ENCODE measurements around the gene FAM153A. TPM values are rescaled to one million over a fixed set of nuclear protein-coding genes. Genes with fewer than 3 reads are reported as not detected.
"Not testable (repeated sequence)": the region's sequence is repeated elsewhere in the genome, so short reads cannot be mapped to it uniquely, and the experiment has no call there.

The FAM153A gene
- total RNA-seq, 2 experiments from 2014 or later: 1.5 to 4.7 TPM

- H3K4me2 ChIP-seq (ENCODE audit: low read length); H4K20me1 ChIP-seq (ENCODE audit: insufficient read depth, low read length); H3K9me3 ChIP-seq (ENCODE audit: low read length); POLR2A ChIA-PET; H3K4me3 ChIP-seq (ENCODE audit: low read depth, low read length, poor library complexity, severe bottlenecking); H3K4me1 ChIP-seq (ENCODE audit: insufficient read depth, low read length, poor library complexity, severe bottlenecking); H2AFZ ChIP-seq (ENCODE audit: low read length); H3K36me3 ChIP-seq (ENCODE audit: insufficient read depth, low read length); BruUV-seq (replicated peaks); intact Hi-C loops (cut with micrococcal nuclease; ENCODE audit: unreplicated experiment); H3K27ac ChIP-seq (ENCODE audit: low read depth, low read length, poor library complexity, severe bottlenecking); H3K79me2 ChIP-seq (ENCODE audit: insufficient read depth, low read depth, low read length); H3K9me2 ChIP-seq (ENCODE audit: insufficient read depth, low read length); CTCF ChIA-PET (ENCODE audit: unreplicated experiment); DNase-seq (ENCODE audit: low spot score): not testable (repeated sequence)
Measured at GRCh38 chr5:177812814-177813425, 30.2 kb upstream of the FAM153A start.

- H3K36me3 ChIP-seq (ENCODE audit: insufficient read depth, low read length); POLR2A ChIA-PET; DNase-seq (ENCODE audit: low spot score); H3K79me2 ChIP-seq (ENCODE audit: insufficient read depth, low read depth, low read length); H2AFZ ChIP-seq (ENCODE audit: low read length); H3K9me3 ChIP-seq (ENCODE audit: low read length); H4K20me1 ChIP-seq (ENCODE audit: insufficient read depth, low read length); BruUV-seq (replicated peaks); H3K4me2 ChIP-seq (ENCODE audit: low read length); CTCF ChIA-PET (ENCODE audit: unreplicated experiment); H3K9me2 ChIP-seq (ENCODE audit: insufficient read depth, low read length); intact Hi-C loops (cut with micrococcal nuclease; ENCODE audit: unreplicated experiment); H3K4me3 ChIP-seq (ENCODE audit: low read depth, low read length, poor library complexity, severe bottlenecking); H3K4me1 ChIP-seq (ENCODE audit: insufficient read depth, low read length, poor library complexity, severe bottlenecking); H3K27ac ChIP-seq (ENCODE audit: low read depth, low read length, poor library complexity, severe bottlenecking): not testable (repeated sequence)
Measured at GRCh38 chr5:177812160-177812743, 29.6 kb upstream of the FAM153A start.

- H3K9me2 ChIP-seq (ENCODE audit: insufficient read depth, low read length); H3K9me3 ChIP-seq (ENCODE audit: low read length); H2AFZ ChIP-seq (ENCODE audit: low read length); H3K36me3 ChIP-seq (ENCODE audit: insufficient read depth, low read length); H3K27ac ChIP-seq (ENCODE audit: low read depth, low read length, poor library complexity, severe bottlenecking); BruUV-seq (replicated peaks); H3K4me2 ChIP-seq (ENCODE audit: low read length); H3K79me2 ChIP-seq (ENCODE audit: insufficient read depth, low read depth, low read length); H3K4me3 ChIP-seq (ENCODE audit: low read depth, low read length, poor library complexity, severe bottlenecking); H3K4me1 ChIP-seq (ENCODE audit: insufficient read depth, low read length, poor library complexity, severe bottlenecking); intact Hi-C loops (cut with micrococcal nuclease; ENCODE audit: unreplicated experiment); POLR2A ChIA-PET; CTCF ChIA-PET (ENCODE audit: unreplicated experiment); H4K20me1 ChIP-seq (ENCODE audit: insufficient read depth, low read length); DNase-seq (ENCODE audit: low spot score): not testable (repeated sequence)
Measured at GRCh38 chr5:177809209-177809913, 26.7 kb upstream of the FAM153A start.

GRCh38 chr5:177808420-177808819 is 25.7 kb upstream of the FAM153A start:
- H3K9me2 ChIP-seq (ENCODE audit: insufficient read depth, low read length); H3K9me3 ChIP-seq (ENCODE audit: low read length); H3K4me2 ChIP-seq (ENCODE audit: low read length); DNase-seq (ENCODE audit: low spot score); H4K20me1 ChIP-seq (ENCODE audit: insufficient read depth, low read length); H3K79me2 ChIP-seq (ENCODE audit: insufficient read depth, low read depth, low read length); H3K4me1 ChIP-seq (ENCODE audit: insufficient read depth, low read length, poor library complexity, severe bottlenecking); H3K36me3 ChIP-seq (ENCODE audit: insufficient read depth, low read length); H2AFZ ChIP-seq (ENCODE audit: low read length); H3K27ac ChIP-seq (ENCODE audit: low read depth, low read length, poor library complexity, severe bottlenecking); CTCF ChIA-PET (ENCODE audit: unreplicated experiment); intact Hi-C loops (cut with micrococcal nuclease; ENCODE audit: unreplicated experiment); POLR2A ChIA-PET; H3K4me3 ChIP-seq (ENCODE audit: low read depth, low read length, poor library complexity, severe bottlenecking); BruUV-seq (replicated peaks): not testable (repeated sequence)

- POLR2A ChIA-PET; H3K4me1 ChIP-seq (ENCODE audit: insufficient read depth, low read length, poor library complexity, severe bottlenecking); intact Hi-C loops (cut with micrococcal nuclease; ENCODE audit: unreplicated experiment); H3K4me3 ChIP-seq (ENCODE audit: low read depth, low read length, poor library complexity, severe bottlenecking); H3K27ac ChIP-seq (ENCODE audit: low read depth, low read length, poor library complexity, severe bottlenecking); H3K9me3 ChIP-seq (ENCODE audit: low read length); BruUV-seq (replicated peaks); H3K79me2 ChIP-seq (ENCODE audit: insufficient read depth, low read depth, low read length); DNase-seq (ENCODE audit: low spot score); H3K9me2 ChIP-seq (ENCODE audit: insufficient read depth, low read length); CTCF ChIA-PET (ENCODE audit: unreplicated experiment); H3K4me2 ChIP-seq (ENCODE audit: low read length); H3K36me3 ChIP-seq (ENCODE audit: insufficient read depth, low read length); H4K20me1 ChIP-seq (ENCODE audit: insufficient read depth, low read length); H2AFZ ChIP-seq (ENCODE audit: low read length): not testable (repeated sequence)
Measured at GRCh38 chr5:177807265-177807664, 24.6 kb upstream of the FAM153A start.

GRCh38 chr5:177801427-177801826 is 18.7 kb upstream of the FAM153A start:
- H3K36me3 ChIP-seq (ENCODE audit: insufficient read depth, low read length); H3K27ac ChIP-seq (ENCODE audit: low read depth, low read length, poor library complexity, severe bottlenecking); DNase-seq (ENCODE audit: low spot score); H4K20me1 ChIP-seq (ENCODE audit: insufficient read depth, low read length); H3K9me2 ChIP-seq (ENCODE audit: insufficient read depth, low read length); intact Hi-C loops (cut with micrococcal nuclease; ENCODE audit: unreplicated experiment); CTCF ChIA-PET (ENCODE audit: unreplicated experiment); H3K79me2 ChIP-seq (ENCODE audit: insufficient read depth, low read depth, low read length); H3K9me3 ChIP-seq (ENCODE audit: low read length); H3K4me3 ChIP-seq (ENCODE audit: low read depth, low read length, poor library complexity, severe bottlenecking); BruUV-seq (replicated peaks); H3K4me1 ChIP-seq (ENCODE audit: insufficient read depth, low read length, poor library complexity, severe bottlenecking); H2AFZ ChIP-seq (ENCODE audit: low read length); POLR2A ChIA-PET; H3K4me2 ChIP-seq (ENCODE audit: low read length): not testable (repeated sequence)
